Measurements from ENCODE around the gene CECR2.
"Not testable (repeated sequence)": the region's sequence is repeated elsewhere in the genome, so short reads cannot be mapped to it uniquely, and the experiment has no call there.

CECR2 gene

DNA sequence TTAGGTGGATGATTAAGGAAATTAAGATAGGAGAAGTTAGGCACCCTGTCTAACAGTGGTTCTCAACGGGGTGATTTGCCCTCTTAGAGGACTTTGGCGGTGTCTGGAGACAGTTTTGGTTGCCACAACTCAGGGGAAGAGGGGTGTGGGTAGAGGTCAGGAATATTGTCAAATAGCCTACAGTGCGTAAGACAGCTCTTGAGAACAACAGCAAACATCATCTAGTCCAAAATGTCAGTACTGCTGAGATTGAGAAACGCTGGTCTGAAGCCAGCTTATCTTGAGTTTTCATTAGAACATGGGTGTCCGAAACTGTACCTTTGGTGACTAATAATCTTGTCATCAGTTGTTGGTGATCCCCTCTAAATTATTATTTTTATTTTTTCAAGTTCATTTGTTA is 38.4 kb downstream of the CECR2 start:
- no peak for FAIRE-seq

GRCh38 chr22:17410576-17410975 is 41.3 kb downstream of the CECR2 start:
- FAIRE-seq: no peak

DNA sequence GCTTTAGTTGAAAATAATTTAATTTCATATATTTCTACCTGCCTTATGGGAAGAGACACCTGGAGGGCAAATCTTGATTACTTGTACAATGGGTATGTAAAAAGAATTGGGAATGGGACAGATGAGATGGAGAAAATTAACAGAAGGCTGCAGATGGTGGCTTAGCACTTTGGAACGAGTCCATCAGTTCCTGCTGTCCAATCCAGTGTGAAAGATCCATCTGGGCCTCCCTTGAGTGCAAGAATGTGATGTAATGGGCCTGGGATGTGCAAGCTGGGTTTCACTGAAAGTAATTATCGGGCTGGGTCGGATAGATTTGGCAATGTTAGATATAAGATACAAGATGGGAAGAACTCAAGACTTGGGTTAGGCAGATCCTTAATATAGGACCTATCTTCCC is 42.0 kb downstream of the CECR2 start:
- FAIRE-seq: no peak

DNA sequence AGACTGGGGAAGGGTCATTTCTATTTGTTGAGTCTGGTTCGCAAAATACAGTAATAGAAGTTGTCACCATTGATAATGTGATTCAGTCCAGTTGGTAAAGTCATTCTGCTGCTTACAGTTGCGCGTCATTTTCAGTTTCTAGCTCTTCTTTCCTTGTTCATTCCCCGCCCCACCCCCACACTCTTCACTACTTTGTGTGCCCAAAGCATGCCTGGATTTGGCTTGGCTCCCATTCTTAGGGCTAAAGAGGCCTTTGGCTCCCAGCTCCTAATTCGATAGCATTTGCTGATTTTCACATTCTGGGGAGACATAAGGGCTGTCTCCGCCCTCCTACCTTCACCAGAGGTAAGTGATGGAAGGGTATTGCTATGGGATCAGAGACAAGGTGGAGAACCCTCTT is 43.0 kb downstream of the CECR2 start:
- FAIRE-seq: no peak

- no peak for FAIRE-seq
Measured at GRCh38 chr22:17418890-17419324, 49.6 kb downstream of the CECR2 start.

GRCh38 chr22:17419348-17419747 is 50.1 kb downstream of the CECR2 start:
- no peak for FAIRE-seq

DNA sequence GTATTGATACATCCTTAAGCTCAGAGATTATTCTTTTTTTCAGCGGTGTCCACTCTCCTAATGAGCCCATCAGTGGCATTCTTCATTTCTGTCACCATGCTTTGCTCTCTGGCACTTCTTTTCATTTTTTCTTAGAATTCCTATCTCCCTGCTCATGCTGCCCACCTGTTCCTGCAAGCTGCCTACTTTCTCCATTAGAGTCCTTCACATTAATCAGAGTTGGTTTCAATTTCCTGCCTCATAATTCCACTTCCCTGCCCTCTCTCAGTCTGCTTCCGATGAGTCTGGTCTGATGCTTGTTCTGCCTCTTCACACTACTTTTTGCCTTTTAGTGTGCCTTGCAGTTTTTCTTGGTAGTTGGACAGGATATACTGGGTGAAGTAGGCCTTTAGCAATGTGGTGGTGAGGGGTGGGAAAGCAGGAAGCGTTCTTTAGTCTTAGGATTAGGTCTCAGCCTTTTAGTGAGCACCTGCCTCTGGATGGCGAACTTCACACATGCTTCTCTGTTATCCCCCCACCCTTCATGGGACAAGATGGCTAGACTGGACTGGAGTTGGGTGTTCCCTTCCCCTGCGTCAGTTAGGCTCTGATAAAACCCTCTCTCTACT is 53.6 kb downstream of the CECR2 start:
- no peak for FAIRE-seq

- FAIRE-seq: no peak
Measured at GRCh38 chr22:17423616-17424015, 54.4 kb downstream of the CECR2 start.

DNA sequence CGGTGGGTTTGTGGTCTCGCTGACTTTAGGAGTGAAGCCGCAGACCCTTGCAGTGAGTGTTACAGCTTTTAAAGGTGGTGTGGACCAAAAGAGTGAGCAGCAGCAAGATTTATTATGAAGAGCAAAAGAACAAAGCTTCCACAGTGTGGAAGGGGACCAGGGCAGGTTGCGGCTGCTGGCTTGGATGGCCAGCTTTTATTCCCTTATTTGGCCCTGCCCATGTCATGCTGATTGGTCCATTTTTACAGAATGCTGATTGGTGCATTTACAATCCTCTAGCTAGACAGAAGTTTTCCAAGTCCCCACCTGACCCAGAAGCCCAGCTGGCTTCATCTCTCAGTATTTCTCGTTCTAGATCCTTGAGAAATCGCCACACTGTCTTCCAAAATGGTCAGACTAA is 58.3 kb downstream of the CECR2 start:
- not testable (repeated sequence) for FAIRE-seq

GRCh38 chr22:17429516-17429915 is 60.3 kb downstream of the CECR2 start:
- no peak for FAIRE-seq

DNA sequence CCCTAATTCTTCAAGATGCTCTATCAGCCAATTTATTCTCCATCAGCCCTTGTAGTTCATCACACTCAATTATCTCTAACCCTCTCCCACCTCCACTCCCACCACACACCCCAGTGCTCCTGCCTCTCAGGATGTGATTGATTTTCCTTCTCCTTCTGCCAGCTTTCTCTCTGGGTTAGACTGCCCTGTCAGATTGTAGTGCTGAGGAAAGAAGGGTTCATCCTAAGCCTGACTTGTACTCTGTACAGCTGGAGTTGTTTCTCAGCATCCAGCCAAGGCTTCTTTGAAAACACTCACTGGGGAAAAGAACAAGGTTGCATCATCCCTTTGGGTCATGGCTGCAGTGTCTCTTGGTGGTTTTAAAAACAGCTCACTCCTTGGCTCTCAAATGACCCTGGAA is 61.2 kb downstream of the CECR2 start:
- no peak for FAIRE-seq

GRCh38 chr22:17431179-17431578 is 61.9 kb downstream of the CECR2 start:
- no peak for FAIRE-seq

DNA sequence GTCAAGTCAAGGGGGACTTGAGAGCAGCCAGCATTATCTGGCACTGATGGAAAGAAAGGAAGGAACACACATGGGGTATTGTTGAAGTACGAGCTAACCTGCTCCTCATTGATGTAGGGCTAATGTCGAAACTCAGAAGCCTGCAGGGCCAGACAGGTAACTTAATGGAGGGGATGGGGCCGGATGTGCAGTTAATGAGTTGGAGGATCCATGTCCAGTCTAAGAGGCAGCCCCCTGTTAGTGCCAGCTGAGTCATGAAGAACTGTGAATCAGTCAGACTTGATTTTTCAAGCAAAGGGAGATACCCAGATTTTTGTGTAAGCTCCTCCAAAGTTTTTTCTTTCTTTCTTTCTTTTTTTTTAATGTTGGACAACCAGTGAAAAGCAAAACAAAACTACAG is 65.6 kb downstream of the CECR2 start:
- FAIRE-seq: no peak

DNA sequence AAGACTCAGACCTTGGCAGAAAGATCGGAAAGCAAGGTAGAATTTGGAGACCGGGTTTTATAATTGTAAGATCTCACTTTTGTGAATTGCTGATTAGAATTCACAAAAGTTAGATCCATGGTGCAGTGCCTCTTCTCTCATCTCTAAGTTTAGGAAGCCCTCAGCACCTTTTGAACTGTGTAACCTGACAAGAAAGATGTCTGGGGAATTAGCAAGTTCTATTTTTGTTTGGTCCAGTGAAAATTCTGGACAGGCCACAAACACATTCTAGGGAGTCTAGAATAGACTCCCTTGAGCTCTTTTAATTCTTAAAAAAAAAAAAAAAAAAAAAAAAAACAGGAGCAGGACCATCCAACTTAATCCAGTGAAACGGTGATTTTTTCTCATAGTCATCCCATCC is 66.1 kb downstream of the CECR2 start:
- no peak for FAIRE-seq

DNA sequence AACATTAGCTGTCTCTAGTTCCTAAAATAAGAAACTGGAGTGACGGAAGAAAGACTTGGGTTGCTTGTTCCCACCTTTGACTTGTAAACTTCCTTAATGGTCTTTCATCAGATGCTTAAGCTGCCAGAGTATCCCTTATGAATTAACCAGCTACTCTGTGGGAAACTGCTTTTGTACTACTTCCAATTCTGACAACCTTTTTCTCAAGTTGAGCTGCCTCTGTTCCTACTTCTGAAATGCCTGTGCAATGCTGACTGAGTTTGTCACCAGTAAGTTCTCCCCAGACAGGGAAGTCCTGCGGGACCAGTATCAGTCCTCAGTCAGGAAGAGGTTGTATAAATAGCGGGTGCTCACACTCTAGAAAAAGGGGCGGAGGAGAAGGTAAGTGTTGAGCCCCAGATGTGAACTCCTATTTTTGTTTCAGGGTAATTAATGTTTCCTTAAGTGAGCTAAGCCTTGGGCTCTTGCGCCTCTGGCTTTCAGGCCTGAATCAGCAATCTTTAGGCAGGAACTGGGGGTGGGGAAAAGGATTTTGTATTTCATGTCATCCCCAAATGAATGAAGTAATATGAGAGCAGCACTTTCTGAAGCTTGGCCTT is 67.2 kb downstream of the CECR2 start:
- no peak for FAIRE-seq

- no peak for FAIRE-seq
Measured at GRCh38 chr22:17436981-17437412, 67.7 kb downstream of the CECR2 start.

GRCh38 chr22:17438026-17438425 is 68.8 kb downstream of the CECR2 start:
- FAIRE-seq: no peak

GRCh38 chr22:17441326-17441725 is 72.1 kb downstream of the CECR2 start:
- FAIRE-seq: no peak

- no peak for FAIRE-seq
Measured at GRCh38 chr22:17443405-17444203, 74.3 kb downstream of the CECR2 start.

DNA sequence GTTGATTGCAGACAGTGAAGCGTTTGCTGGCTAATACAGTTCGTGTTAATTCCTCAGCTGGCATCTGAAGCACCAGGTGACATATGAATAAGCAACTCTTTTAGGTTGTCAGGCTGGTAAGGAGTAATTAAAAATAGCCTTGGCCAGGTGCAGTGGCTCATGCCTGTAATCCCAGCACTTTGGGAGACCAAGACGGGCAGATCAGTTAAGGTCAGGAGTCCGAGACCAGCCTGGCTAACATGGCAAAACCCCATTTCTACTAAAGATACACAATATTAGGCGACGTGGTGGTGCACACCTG is 74.9 kb downstream of the CECR2 start:
- FAIRE-seq: no peak

DNA sequence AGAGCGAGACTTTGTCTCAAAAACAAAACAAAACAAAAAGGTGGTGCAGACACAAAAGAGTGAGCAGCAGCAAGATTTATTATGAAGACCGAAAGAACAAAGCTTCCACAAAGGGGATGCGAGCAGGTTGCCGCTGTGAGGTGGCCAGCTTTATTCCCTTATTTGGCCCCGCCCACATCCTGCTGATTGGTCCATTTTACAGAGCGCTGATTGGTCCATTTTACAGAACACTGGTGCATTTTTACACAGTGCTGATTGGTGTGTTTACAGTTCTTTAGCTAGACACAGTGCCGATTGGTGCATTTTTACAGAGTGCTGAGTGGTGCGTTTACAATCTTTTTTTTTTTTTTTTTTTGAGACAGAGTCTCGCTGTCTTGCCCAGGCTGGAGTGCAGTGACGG is 77.4 kb downstream of the CECR2 start:
- FAIRE-seq: no peak

DNA sequence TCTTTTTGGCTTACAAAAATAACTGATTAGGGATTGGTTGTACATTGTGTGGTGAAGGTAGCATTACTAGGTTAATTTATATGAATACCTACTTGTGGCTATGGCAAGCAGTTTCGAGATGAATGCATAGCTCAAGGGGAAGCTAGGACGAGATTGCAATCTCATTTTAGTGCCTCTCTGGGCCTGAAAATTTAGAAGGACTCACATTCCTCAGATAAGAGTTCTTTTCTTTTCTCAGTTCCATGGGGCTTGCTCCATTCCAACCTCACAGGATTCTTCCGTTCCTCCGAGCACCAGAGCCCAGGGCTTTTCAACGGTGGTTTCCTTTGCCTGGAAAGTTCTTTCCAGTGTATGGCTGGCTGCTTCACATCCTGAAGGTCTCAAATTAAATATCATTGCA is 82.1 kb downstream of the CECR2 start:
- FAIRE-seq: no peak

GRCh38 chr22:17460895-17461294 is 91.6 kb downstream of the CECR2 start:
- FAIRE-seq: no peak

- no peak for FAIRE-seq
Measured at GRCh38 chr22:17470880-17471500, 101.7 kb downstream of the CECR2 start.
